Placental pericyte (primary cell): ENCODE measurements around the gene SESN1. TPM values are rescaled to one million over a fixed set of nuclear protein-coding genes. Genes with fewer than 3 reads are reported as not detected.

Source experiments
- small RNA-seq: library from RNA; depleted of rRNA; stranded (forward); fragments of <200 nt; gene quantifications from one replicate; pipeline ENCODE3, GENCODE V24; 2012; ENCODE audit warnings: low replicate concordance
- total RNA-seq: library from RNA; depleted of rRNA; stranded (reverse); fragments of >200 nt; gene quantifications from 2 replicates; pipeline ENCODE4 v1.2.3, GENCODE V29; 2012

Gene SESN1
- 16.4 and 18.2 TPM in 2 replicates for total RNA-seq

DNA sequence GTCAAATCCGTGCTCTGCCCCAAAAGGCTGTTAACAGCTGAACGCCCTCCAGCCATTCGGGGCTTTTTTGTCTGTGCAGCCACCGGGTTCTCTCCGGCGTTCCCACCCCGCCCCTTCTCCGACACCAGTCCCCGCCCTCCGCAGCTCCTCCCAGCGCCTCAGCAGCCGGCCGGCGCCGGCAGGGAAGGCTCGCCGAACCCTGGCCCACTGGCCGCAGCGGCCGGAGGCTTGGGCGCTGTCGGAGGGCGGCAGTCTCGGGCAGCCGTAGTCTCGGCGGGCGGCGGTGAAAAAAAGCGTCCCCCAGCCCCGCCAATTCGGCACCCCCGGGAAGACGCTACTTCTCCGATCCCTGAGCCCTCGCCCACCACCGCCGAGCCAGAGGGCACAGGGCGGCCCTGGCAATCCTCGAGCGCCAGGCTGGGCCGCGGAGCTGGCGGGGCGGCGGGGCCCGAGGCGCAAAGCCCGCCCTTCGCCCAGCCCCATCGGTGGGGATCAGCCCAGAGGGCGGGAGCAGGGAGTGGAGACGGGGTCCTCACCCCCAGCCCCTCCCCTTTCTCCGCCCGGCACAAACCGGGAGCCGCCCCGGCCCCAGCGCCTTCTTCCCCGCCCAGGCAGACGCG is at the start of gene SESN1:
SESN1 (minus strand) TSS at position 431 of the 620 bp plus-strand sequence. CDS start 773 bp downstream, outside the sequence.

DNA sequence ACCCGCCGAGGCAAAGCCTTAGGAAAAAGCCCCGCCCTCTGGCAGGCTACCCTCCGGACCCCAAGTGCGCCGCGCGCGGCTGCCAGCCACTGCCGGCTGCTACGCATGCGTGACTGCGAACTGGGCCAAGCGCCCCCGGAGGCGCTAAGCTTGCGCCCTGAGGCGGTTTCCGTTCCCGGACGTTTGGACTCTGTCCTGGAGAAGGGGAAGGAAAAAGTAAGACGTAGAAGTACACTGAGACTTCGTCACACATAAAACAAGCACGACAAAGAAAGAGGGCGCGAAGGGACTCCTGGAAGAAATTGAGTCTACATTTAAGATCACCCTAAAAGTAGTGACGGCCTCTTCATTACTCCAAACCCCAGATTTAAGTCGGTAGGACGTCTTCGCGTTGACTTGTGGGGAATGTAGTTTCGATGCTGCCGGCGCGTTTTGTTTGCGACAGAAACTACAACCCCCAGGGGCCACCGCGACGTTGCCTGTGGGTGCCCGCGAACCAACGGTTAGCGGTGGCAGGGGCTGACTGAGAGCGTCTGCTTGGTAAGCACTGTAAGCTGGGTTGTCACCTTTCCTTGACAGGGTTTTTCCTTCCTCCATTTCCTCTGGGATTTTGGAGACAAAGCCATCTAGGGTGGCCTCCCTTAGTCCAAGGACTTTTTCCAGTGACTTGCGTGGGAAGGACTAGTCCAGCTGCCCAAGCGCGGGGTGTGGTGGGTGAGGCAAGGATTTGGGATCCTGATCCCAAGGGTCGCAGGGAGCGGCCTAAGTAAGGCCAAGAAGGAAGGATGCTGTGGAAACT is 589 bp upstream of the SESN1 start, which contains the start of gene CEP57L1:
CEP57L1 (plus strand) TSS at position 472 of the 799 bp plus-strand sequence. CDS start 49,715 bp downstream, outside the sequence.

Small RNAs within 50 kb of the gene (small RNA-seq; reads per million reads assigned to genes)
- not detected for gene RNU6-653P

Other genes with a start within 250 kb of the SESN1 start
- 0.88 and 2.1 TPM in 2 replicates for gene ARMC2, start 246.4 kb downstream of the SESN1 start, total RNA-seq
- gene CEP57L1, start 661 bp upstream of the SESN1 start, total RNA-seq = 10.1 and 36.4 TPM in 2 replicates